ENCODE data around the gene ANKRD42.

The ANKRD42 gene

GRCh38 chr11:83193315-83194280, at the start of gene ANKRD42:
Gene ANKRD42, plus strand, starts transcription at chr11:83193712. Its CDS starts 959 bp downstream, at chr11:83194671.
- peak; percentile 11 for FAIRE-seq

DNA sequence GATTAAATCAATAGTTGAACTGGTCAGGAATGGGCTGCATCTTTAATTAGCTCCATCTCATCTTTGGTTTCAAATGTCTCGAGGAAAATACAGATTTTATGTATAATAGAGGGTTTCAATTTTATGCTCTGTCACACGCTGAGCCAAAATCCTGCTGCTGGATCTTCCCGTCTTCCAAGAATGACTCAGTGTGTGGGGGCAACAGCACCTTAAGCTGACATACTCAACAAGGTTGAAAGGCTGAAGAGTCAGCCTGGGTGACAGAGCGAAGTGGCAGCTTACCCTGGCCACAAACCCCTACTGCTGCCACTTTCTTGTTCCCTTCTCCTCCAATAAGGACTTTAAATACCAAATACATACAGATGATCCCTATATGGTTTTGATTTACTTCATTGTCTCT, 45.6 kb upstream of the ANKRD42 start:
- no peak for FAIRE-seq

DNA sequence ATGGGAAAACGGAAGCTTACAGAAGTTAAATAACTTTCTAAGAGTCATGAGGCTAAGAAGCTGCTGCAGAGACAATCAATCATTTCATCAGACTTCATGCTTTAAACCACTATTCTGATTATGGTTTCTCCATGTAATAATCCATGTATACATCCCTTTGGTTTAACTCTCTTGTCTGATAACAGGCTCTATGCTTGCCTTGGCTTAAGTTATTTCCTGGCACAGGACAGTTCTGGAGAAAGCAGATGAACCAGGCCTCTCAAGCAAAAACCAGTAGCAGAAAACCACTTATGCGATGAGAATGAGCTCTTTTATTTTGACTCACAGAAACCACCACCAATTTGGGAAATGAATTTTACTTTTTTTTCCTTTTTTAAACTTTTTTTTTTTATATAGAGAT, 43.1 kb upstream of the ANKRD42 start:
- no peak for FAIRE-seq

DNA sequence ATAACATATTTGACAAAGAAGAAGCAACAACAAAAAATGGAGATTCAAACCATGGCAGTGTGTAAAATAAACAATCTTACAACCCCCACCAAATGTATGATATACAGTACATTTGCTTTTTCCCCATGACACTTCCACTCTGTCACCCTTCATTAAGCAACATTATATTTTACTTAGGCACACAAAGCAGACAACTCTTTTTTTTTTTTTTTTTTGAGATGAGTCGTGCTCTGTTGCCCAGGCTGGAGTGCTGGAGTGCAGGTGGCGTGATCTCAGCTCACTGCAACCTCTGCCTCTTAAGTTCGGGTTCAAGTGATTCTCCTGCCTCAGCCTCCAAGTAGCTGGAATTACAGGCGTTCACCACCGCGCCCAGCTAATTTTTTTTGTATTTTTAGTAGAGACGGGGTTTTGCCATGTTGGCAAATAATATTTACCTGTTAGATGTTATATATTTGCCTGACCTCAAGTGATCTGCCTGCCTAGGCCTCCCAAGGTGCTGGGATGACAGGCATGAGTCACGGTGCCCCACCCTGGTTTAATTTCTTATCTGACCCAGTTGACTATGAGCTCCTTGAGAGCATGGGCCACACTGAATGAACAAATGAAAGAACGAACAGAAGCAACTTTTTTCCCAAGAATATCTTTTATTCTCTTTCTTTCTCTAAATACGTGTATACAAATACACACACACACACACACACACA, 42.1 kb upstream of the ANKRD42 start:
- FAIRE-seq = no peak

GRCh38 chr11:83152264-83152663, 41.2 kb upstream of the ANKRD42 start:
- no peak for FAIRE-seq

GRCh38 chr11:83153764-83154163, 39.7 kb upstream of the ANKRD42 start:
- no peak for FAIRE-seq

GRCh38 chr11:83156144-83156995, 37.1 kb upstream of the ANKRD42 start:
- peak; percentile 96 for FAIRE-seq

DNA sequence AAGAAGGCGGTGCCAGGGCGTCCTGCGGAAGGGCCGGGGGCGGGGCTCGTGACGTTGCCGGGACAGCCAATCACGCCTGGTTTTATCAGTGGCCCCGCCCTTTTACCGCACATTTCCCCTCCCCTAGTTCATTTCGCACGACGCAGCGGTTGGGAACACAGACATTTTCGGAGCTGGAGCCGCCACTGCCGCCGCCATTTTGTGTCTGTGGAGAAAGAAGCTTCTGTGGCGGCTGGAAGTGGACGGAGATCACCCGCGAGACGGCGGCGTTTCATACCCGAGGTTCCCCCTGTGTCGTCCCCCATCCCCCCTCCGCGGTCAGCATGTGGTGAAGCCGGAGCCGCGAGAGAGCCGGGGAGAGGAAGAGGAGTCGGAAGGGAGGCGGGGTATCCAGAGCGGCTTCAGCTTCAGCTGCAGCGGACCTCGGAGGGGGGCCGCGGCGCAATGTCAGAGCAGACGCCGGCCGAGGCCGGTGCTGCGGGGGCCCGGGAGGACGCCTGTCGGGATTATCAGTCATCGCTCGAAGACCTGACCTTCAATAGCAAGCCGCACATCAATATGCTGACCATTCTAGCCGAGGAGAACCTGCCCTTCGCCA, 36.4 kb upstream of the ANKRD42 start, which contains the start of gene PCF11:
TSS of gene PCF11 (plus strand) at position 136 of the 598 bp plus-strand sequence. CDS start at position 445, 309 bp downstream.
- FAIRE-seq = no peak

DNA sequence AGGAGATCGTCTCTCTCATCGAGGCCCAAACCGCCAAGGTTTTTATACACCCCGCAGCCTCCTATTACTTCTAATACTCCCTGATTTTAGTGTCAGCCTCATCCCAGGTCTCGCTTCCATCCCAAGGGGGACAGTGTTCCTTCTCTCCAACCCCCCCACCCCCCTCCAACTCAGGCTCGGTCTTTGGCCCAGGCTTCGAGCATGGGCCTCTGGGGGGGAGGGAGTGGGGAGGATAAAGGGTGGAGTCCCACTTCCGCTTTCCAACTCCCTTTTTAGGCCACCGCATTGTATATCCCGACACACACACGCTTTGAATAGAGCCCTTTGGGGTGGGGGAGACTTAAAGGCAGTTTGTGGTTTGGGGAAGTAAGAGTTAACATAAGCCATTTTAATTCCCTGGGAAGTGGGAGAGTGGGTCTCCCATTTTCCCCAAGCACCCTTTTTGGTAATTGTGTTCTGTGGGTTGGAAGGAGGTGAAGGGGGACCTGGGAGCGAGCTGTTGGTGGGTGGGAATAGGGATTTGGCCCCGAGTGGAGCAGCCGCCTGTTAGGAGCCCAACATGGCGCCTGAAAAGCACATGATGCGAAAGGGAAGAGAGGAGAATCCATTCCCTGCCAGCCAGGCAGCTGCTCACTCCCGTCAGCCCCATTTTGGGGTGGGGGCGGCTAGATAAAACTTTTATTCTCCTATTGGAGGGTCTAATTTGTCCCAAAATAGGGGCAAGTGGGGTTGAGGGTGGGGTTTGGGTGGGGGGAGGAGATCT, 35.7 kb upstream of the ANKRD42 start:
- FAIRE-seq = no peak

- FAIRE-seq = no peak
These were observed 35.1 kb upstream of the ANKRD42 start for GRCh38 chr11:83158357-83158786.

GRCh38 chr11:83158965-83159901, 34.3 kb upstream of the ANKRD42 start:
- FAIRE-seq = no peak

DNA sequence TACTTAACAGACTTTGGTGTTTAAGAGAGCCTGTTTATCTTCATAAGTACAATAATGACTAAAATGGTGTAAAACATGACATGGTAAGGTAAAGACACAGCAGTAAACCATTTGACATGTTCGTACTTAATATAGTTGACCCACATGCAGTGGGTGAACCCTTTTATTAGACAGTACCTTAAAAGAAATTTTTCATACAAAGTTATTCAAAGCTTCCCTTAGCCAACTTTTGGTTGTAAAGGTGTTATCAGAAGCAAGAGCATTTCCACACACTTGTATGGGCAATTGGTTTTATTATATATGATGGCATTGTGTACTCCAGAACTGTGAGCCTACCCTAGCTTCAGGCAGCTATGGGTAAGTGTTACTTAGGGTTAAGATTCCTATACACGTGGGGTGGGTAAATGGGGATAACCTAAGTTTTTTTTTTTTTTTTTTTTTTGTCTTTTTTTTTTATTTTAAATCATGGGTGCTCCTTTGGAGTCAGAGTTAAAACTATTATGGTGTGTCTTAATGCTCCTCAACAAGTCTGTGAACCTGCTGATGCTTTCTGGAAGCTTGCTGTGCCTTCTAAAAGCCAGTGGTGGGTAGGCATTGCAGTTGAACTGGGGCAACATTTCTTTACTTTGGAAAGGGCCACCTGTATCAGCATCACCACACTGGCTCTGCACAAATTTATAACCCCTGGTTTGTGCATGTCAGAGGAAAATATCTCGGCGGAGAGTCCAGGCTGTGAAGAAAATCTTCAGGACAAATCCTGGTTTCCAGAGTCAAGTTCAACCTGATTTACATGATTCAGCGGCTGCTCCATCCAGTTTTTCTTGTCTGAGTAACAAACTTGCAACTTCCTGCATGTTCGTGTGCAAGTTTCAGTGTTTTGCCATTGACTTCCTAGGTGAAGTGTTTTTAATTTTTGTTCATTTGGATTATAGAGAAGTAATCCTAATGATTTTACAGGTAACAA, 33.3 kb upstream of the ANKRD42 start:
- no peak for FAIRE-seq

GRCh38 chr11:83161610-83162199, 31.8 kb upstream of the ANKRD42 start:
- FAIRE-seq = no peak

- no peak for FAIRE-seq
These were observed 31.1 kb upstream of the ANKRD42 start for GRCh38 chr11:83162377-83162776.

DNA sequence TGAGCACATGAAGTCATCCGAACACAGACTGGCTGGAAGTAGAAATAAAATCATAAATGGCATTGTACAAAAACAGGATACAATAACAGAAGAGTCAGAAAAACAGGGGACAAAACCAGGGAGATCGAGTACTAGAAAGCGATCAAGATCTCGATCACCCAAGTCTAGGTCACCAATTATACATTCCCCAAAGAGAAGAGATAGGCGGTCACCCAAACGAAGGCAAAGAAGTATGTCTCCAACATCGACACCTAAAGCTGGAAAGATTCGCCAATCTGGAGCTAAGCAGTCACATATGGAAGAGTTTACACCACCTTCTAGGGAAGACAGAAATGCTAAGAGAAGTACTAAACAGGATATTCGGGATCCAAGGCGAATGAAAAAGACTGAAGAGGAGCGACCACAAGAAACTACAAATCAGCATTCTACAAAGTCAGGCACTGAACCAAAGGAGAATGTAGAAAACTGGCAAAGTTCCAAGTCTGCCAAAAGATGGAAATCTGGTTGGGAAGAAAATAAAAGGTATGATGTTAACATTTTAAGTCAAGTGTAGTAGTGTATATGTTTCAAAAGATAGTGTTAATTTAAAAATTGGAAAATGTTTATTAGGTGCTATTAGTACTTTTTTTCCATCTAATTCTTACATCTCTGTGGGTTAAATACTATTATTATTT, 27.2 kb upstream of the ANKRD42 start:
- FAIRE-seq = no peak

DNA sequence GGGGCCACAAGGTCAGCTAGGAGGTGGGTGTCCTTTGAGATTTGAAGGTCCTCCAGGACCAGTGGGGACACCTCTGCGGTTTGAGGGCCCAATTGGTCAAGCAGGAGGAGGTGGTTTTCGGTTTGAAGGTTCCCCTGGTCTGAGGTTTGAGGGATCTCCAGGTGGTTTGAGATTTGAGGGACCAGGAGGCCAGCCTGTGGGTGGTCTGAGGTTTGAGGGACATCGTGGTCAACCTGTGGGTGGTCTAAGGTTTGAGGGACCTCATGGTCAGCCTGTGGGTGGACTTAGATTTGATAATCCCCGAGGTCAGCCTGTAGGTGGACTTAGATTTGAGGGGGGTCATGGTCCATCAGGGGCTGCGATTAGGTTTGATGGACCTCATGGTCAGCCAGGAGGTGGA, 24.8 kb upstream of the ANKRD42 start:
- no peak for FAIRE-seq

GRCh38 chr11:83170865-83171264, 22.6 kb upstream of the ANKRD42 start:
- no peak for FAIRE-seq

- no peak for FAIRE-seq
These were observed 21.0 kb upstream of the ANKRD42 start for GRCh38 chr11:83172551-83172950.

Data from TTC549 (cell line).